ENCODE results near the gene ALCAM. TPM values are rescaled to one million over a fixed set of nuclear protein-coding genes. Genes with fewer than 3 reads are reported as not detected.
"Not testable (repeated sequence)": the region's sequence is repeated elsewhere in the genome, so short reads cannot be mapped to it uniquely, and the experiment has no call there.

Gene ALCAM
- total RNA-seq, 2 donors from 2014 or later = 17.8 to 29.6 TPM

DNA sequence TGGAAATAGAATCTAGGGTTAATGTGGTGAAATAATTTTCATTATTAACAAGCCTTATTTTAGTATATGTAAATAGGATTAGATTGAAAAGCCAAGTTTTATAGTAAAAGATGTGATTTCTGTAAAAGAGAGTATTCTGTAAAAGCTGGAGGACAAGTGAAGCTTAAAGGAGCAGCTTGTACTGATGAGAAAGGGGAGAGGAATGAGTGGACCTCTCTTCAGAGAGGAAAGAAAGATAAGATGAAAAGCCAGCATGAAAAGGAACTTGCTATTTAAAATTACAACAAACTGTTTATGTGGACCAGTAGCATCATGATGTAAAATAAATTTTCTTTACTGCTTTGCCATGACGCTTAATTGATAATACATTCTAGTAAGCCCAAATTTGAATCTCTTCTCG lies 18.5 kb downstream of the ALCAM start:
- no peaks in the 10 kb centered on the region for H3K4me1 ChIP-seq
- no peaks in the 10 kb centered on the region for H3K27me3 ChIP-seq

DNA sequence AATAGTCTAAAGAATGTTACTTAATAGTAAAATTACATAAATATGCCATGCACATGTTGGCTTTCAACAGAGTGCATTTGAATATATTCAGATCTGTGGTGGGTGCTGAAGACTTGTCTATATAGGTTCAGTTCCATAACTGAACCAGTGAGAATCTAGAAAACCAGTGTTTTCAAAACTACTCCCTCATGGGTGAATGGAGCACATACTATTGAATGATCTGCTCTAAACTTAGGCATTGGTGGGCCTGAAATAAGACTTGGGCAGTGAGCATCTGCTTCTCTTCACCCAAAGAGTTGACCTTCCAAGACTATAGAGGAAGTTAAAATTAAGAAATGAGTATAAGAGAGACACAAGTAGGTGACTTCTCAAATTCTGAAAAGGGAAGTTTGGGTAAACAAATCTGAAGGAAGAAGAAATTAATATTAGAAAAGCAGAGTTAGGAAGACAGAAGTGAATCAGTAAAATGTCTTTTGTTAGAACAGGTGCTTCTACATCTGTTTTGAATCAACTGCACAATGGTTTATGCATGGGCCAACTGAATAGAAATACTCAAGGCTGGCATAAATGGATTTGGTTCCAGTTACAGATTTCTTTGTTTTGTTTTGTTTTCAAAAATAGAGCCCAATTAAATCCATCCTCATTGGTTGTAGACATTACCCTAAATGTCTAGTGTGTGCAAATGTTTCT lies 19.3 kb downstream of the ALCAM start:
- intact Hi-C loops (cut with DNase I) = no loop called here

More for the DNA sequence above, 18.5 kb downstream of the ALCAM start:
- Histone ChIP-seq H3K36me3 (no peaks in the 10 kb centered on the region), H3K9ac (ENCODE audit: low read depth in 2 of 2, low read length in 2 of 2) (no peak overlapping the region), H3K4me3 (no peak overlapping the region), H3K9me3 (no peaks in the 10 kb centered on the region), H3K27ac (no peak overlapping the region)
- TF ChIP-seq, protein P1, sequence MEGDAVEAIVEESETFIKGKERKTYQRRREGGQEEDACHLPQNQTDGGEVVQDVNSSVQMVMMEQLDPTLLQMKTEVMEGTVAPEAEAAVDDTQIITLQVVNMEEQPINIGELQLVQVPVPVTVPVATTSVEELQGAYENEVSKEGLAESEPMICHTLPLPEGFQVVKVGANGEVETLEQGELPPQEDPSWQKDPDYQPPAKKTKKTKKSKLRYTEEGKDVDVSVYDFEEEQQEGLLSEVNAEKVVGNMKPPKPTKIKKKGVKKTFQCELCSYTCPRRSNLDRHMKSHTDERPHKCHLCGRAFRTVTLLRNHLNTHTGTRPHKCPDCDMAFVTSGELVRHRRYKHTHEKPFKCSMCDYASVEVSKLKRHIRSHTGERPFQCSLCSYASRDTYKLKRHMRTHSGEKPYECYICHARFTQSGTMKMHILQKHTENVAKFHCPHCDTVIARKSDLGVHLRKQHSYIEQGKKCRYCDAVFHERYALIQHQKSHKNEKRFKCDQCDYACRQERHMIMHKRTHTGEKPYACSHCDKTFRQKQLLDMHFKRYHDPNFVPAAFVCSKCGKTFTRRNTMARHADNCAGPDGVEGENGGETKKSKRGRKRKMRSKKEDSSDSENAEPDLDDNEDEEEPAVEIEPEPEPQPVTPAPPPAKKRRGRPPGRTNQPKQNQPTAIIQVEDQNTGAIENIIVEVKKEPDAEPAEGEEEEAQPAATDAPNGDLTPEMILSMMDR (IDR thresholded peaks at IDR 0.05) = no peak
- no peak for DNase-seq
- intact Hi-C loops (cut with DNase I) = no loop called here

DNA sequence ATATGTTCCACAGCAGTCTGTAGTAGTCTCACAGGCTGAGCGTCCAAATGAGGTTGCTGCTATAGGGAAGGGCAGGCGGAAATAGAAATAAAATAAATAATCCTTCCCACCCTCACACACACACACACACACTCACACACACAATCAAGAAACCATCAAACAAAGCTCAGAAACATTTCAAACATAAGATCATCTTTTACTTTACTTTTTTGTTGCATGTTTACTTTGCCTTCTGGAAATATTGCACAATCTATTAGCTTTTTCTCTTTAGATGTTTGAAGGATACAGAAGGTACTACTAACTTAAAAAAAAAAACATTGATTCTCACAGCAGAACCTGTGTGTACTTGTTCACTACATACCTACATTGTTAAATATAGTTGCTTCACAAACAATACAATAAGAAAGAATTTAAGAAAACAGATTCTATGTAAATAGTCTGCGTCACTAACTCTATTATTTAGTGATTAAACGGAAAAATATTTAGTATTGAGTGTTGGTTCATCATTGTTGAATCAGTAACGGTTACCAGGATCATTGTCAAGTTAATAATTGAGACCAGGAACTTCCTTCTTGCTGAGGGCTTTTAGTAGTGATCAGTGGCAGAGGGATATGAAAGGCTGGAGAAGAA lies 20.5 kb downstream of the ALCAM start:
- H3K4me3 ChIP-seq = no peak overlapping the region
- no peaks in the 10 kb centered on the region for H3K9me3 ChIP-seq
- no peak overlapping the region for H3K27ac ChIP-seq
- no peak for DNase-seq
- H3K4me1 ChIP-seq = no peaks in the 10 kb centered on the region
- H3K9ac ChIP-seq (ENCODE audit: low read depth in 2 of 2, low read length in 2 of 2) = no peak overlapping the region
- no peaks in the 10 kb centered on the region for H3K36me3 ChIP-seq
- intact Hi-C loops (cut with DNase I) = no loop called here
- TF ChIP-seq, protein P1 (IDR thresholded peaks at IDR 0.05) = no peak
- H3K27me3 ChIP-seq = no peaks in the 10 kb centered on the region

More for the DNA sequence above, 19.3 kb downstream of the ALCAM start:
- no peak for DNase-seq
- Histone ChIP-seq H3K4me3 (no peak overlapping the region), H3K9me3 (no peaks in the 10 kb centered on the region), H3K36me3 (no peaks in the 10 kb centered on the region), H3K9ac (ENCODE audit: low read depth in 2 of 2, low read length in 2 of 2) (no peak overlapping the region), H3K27me3 (no peaks in the 10 kb centered on the region), H3K4me1 (no peaks in the 10 kb centered on the region), H3K27ac (no peak overlapping the region)
- TF ChIP-seq, protein P1 (IDR thresholded peaks at IDR 0.05) = no peak

DNA sequence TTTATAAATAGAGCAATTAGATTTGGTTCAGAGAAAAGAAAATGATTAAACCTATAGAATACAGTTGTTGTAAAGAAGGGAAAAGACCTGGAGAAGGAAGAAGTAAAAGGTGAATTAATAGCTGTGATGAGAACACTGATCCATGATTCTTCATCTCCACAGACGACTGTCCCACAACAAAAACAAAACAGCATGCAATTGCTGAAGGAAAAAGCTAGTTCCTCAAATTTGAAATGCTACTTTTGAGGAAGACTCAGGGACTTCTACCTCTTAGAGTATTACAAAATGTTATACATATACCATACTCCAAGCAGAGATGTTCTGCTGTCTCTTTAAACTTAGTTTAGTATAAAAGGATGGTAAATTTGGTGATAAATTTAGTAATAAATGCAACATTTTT lies 21.5 kb downstream of the ALCAM start:
- intact Hi-C loops (cut with DNase I) = no loop called here

DNA sequence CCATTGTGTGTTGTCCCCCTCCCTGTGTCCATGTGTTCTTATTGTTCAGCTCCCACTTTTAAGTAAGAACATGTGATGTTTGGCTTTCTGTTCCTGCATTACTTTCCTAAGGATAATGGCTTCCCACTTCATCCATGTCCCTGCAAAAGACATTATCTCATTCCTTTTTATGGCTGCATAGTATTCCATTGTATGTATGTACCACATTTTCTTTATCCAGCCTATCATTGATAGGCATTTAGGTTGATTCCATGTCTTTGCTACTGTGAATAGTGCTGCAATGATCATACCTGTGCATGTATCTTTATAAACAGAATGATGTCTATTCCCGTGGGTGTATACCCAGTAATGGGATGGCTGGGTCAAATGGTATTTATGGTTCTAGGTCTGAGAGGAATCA lies 23.1 kb downstream of the ALCAM start:
- H3K36me3 ChIP-seq; DNase-seq; H3K27ac ChIP-seq; H3K9me3 ChIP-seq; H3K9ac ChIP-seq (ENCODE audit: low read depth in 2 of 2, low read length in 2 of 2); H3K27me3 ChIP-seq; intact Hi-C loops (cut with DNase I); H3K4me1 ChIP-seq; H3K4me3 ChIP-seq: not testable (repeated sequence)

More for the DNA sequence above, 21.5 kb downstream of the ALCAM start:
- Histone ChIP-seq H3K36me3 (no peaks in the 10 kb centered on the region), H3K4me3 (no peak overlapping the region), H3K9ac (ENCODE audit: low read depth in 2 of 2, low read length in 2 of 2) (no peak overlapping the region), H3K9me3 (no peaks in the 10 kb centered on the region), H3K4me1 (no peaks in the 10 kb centered on the region), H3K27me3 (no peaks in the 10 kb centered on the region), H3K27ac (no peak overlapping the region)
- TF ChIP-seq, protein P1 (IDR thresholded peaks at IDR 0.05) = no peak
- DNase-seq = no peak

DNA sequence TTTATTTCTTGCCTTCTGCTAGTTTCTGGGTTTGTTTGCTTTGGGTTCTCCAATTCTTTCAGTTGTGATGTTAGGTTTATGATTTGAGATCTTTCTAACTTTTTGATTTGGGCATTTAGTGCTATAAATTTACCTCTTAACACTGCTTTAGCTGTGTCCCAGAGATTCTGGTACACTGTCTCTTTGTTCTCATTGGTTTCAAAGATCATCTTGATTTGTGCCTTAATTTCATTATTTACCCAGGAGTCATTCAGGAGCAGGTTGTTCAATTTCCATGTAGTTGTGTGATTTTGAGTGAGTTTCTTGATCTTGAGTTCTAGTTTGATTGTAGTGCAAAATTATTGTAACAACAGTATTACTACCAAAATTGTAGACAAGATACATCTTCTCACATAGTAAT lies 25.9 kb downstream of the ALCAM start:
- H3K9me3 ChIP-seq; H3K4me1 ChIP-seq; H3K27me3 ChIP-seq; DNase-seq; H3K4me3 ChIP-seq; H3K36me3 ChIP-seq; intact Hi-C loops (cut with DNase I); H3K9ac ChIP-seq (ENCODE audit: low read depth in 2 of 2, low read length in 2 of 2); H3K27ac ChIP-seq: not testable (repeated sequence)
